ENCODE results near the gene GADD45B.

DNA sequence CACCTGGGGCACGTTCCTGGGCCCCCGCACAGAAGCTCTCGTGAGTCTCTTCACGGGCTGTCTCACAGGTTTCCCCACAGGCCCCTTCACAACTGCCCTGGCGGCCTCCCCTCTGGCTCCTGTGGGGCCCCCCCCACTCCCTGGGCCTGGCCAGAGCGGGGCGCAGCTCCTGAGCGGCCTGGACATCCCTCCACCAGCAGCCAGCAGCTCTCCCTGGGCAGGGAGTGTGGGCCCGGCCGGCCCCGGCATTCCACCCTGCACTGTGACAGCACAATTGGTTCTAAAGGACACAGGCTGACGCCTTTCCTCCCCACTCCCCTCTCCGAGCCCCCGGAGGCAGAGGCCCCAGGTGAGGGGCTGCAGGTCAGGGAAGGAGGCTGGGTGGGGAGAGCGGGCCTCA is 39.0 kb upstream of the GADD45B start:
- TF ChIP-seq, protein P1, sequence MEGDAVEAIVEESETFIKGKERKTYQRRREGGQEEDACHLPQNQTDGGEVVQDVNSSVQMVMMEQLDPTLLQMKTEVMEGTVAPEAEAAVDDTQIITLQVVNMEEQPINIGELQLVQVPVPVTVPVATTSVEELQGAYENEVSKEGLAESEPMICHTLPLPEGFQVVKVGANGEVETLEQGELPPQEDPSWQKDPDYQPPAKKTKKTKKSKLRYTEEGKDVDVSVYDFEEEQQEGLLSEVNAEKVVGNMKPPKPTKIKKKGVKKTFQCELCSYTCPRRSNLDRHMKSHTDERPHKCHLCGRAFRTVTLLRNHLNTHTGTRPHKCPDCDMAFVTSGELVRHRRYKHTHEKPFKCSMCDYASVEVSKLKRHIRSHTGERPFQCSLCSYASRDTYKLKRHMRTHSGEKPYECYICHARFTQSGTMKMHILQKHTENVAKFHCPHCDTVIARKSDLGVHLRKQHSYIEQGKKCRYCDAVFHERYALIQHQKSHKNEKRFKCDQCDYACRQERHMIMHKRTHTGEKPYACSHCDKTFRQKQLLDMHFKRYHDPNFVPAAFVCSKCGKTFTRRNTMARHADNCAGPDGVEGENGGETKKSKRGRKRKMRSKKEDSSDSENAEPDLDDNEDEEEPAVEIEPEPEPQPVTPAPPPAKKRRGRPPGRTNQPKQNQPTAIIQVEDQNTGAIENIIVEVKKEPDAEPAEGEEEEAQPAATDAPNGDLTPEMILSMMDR (tag by site-specific recombination; IDR thresholded peaks at IDR 0.05): no peak
- TF ChIP-seq SALL2 (tag by site-specific recombination; IDR thresholded peaks at IDR 0.05; ENCODE audit: borderline replicate concordance) (no peak), ZNF776 (tag by site-specific recombination; IDR thresholded peaks at IDR 0.05; ENCODE audit: borderline replicate concordance) (no peak), KLF16 (tag by site-specific recombination; IDR thresholded peaks at IDR 0.05) (no peak), PRDM1 (tag by site-specific recombination; IDR thresholded peaks at IDR 0.05) (no peak), ZNF211 (tag by site-specific recombination; IDR thresholded peaks at IDR 0.05; ENCODE audit: low read depth) (no peak), ZNF561 (tag by site-specific recombination; IDR thresholded peaks at IDR 0.05; ENCODE audit: borderline replicate concordance) (no peak), ZBTB48 (tag by site-specific recombination; IDR thresholded peaks at IDR 0.05) (no peak), YY1 (tag by site-specific recombination; IDR thresholded peaks at IDR 0.05) (no peak), ZNF529 (tag by site-specific recombination; IDR thresholded peaks at IDR 0.05; ENCODE audit: insufficient replicate concordance) (no peak)
- TF ChIP-seq, protein P2, sequence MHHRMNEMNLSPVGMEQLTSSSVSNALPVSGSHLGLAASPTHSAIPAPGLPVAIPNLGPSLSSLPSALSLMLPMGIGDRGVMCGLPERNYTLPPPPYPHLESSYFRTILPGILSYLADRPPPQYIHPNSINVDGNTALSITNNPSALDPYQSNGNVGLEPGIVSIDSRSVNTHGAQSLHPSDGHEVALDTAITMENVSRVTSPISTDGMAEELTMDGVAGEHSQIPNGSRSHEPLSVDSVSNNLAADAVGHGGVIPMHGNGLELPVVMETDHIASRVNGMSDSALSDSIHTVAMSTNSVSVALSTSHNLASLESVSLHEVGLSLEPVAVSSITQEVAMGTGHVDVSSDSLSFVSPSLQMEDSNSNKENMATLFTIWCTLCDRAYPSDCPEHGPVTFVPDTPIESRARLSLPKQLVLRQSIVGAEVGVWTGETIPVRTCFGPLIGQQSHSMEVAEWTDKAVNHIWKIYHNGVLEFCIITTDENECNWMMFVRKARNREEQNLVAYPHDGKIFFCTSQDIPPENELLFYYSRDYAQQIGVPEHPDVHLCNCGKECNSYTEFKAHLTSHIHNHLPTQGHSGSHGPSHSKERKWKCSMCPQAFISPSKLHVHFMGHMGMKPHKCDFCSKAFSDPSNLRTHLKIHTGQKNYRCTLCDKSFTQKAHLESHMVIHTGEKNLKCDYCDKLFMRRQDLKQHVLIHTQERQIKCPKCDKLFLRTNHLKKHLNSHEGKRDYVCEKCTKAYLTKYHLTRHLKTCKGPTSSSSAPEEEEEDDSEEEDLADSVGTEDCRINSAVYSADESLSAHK (tag by site-specific recombination; IDR thresholded peaks at IDR 0.05): no peak
- TF ChIP-seq, protein P3, sequence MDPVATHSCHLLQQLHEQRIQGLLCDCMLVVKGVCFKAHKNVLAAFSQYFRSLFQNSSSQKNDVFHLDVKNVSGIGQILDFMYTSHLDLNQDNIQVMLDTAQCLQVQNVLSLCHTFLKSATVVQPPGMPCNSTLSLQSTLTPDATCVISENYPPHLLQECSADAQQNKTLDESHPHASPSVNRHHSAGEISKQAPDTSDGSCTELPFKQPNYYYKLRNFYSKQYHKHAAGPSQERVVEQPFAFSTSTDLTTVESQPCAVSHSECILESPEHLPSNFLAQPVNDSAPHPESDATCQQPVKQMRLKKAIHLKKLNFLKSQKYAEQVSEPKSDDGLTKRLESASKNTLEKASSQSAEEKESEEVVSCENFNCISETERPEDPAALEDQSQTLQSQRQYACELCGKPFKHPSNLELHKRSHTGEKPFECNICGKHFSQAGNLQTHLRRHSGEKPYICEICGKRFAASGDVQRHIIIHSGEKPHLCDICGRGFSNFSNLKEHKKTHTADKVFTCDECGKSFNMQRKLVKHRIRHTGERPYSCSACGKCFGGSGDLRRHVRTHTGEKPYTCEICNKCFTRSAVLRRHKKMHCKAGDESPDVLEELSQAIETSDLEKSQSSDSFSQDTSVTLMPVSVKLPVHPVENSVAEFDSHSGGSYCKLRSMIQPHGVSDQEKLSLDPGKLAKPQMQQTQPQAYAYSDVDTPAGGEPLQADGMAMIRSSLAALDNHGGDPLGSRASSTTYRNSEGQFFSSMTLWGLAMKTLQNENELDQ (tag by site-specific recombination; IDR thresholded peaks at IDR 0.05; ENCODE audit: low read depth): no peak
- TF ChIP-seq, protein P4, sequence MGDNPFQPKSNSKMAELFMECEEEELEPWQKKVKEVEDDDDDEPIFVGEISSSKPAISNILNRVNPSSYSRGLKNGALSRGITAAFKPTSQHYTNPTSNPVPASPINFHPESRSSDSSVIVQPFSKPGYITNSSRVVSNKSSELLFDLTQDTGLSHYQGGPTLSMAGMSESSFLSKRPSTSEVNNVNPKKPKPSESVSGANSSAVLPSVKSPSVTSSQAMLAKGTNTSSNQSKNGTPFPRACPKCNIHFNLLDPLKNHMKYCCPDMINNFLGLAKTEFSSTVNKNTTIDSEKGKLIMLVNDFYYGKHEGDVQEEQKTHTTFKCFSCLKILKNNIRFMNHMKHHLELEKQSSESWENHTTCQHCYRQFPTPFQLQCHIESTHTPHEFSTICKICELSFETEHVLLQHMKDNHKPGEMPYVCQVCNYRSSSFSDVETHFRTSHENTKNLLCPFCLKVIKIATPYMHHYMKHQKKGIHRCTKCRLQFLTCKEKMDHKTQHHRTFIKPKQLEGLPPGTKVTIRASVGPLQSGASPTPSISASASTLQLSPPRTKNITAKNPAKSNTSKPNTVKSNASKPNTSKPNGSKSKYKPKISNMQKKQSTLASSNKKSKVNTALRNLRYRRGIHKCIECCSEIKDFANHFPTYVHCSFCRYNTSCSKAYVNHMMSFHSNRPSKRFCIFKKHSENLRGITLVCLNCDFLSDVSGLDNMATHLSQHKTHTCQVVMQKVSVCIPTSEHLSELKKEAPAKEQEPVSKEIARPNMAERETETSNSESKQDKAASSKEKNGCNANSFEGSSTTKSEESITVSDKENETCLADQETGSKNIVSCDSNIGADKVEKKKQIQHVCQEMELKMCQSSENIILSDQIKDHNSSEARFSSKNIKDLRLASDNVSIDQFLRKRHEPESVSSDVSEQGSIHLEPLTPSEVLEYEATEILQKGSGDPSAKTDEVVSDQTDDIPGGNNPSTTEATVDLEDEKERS (tag by site-specific recombination; IDR thresholded peaks at IDR 0.05): no peak
- TF ChIP-seq, protein P5, sequence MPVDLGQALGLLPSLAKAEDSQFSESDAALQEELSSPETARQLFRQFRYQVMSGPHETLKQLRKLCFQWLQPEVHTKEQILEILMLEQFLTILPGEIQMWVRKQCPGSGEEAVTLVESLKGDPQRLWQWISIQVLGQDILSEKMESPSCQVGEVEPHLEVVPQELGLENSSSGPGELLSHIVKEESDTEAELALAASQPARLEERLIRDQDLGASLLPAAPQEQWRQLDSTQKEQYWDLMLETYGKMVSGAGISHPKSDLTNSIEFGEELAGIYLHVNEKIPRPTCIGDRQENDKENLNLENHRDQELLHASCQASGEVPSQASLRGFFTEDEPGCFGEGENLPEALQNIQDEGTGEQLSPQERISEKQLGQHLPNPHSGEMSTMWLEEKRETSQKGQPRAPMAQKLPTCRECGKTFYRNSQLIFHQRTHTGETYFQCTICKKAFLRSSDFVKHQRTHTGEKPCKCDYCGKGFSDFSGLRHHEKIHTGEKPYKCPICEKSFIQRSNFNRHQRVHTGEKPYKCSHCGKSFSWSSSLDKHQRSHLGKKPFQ (tag by site-specific recombination; IDR thresholded peaks at IDR 0.05): no peak

All from HEK293 (cell line).